Hepatocyte (in vitro differentiated cells): Measurements from ENCODE around the gene BACH1.

Source experiments
- EZH2 ChIP-seq: fragments of 200-600 bp; sonication (generic); IDR thresholded peaks from 2 replicates; pipeline ENCODE4 v1.6.1; 2016; ENCODE audit warnings: antibody characterized with exemption, mild to moderate bottlenecking, borderline replicate concordance
- EZH2phosphoT487 ChIP-seq: fragments of 200-600 bp; sonication (generic); IDR thresholded peaks from one replicate; pipeline ENCODE4 v1.6.1; 2018; ENCODE audit warnings: antibody characterized with exemption, mild to moderate bottlenecking, low read depth, moderate library complexity; ENCODE audit not compliant: unreplicated experiment, severe bottlenecking

- no peak for TF ChIP-seq EZH2
- no peak for TF ChIP-seq EZH2phosphoT487
These were observed 10.5 kb upstream of the BACH1 start for GRCh38 chr21:29288239-29288638.
